GM13977 (cell line): ENCODE measurements around the gene MAPK9.

ENCODE experiments used
- DNase-seq: peaks from one replicate; pipeline ENCODE4 v3.0.0; 2012; ENCODE audit warnings: low spot score
- in situ Hi-C: fragments of 300-500 bp; cut with MboI; formaldehyde crosslinking; loops from one replicate; pipeline ENCODE4 v1.12.0; 2022; ENCODE audit warnings: low sequenced_read_pairs, low pct_unique_long_range_greater_than_20kb, mixed read lengths, inconsistent platforms; ENCODE audit not compliant: unreplicated experiment
- TF ChIP-seq, protein P1 (sequence below): IDR thresholded peaks from 2 replicates; pipeline ENCODE4 v1.5.1; 2012; ENCODE audit warnings: mild to moderate bottlenecking, control low read depth; ENCODE audit not compliant: insufficient read depth; ENCODE audit errors: extremely low read depth, missing control alignments

The MAPK9 gene

DNA sequence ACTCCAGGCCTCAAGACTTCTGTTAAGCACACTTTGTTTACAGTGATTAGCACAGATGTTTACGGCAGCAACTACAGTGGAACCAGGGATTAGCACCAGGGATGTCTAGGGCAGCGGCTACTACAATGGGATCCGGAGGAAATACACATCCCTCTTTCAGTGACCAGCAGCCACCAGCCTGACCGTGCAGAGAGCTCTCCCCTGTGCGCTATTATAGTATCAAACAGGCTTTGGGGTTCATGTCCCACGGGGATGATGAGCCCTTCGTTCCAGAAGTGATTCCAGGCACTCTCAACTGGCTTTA is 39.7 kb upstream of the MAPK9 start:
- DNase-seq, result no peak
- in situ Hi-C loops, result no loop called here
- TF ChIP-seq, protein P1, sequence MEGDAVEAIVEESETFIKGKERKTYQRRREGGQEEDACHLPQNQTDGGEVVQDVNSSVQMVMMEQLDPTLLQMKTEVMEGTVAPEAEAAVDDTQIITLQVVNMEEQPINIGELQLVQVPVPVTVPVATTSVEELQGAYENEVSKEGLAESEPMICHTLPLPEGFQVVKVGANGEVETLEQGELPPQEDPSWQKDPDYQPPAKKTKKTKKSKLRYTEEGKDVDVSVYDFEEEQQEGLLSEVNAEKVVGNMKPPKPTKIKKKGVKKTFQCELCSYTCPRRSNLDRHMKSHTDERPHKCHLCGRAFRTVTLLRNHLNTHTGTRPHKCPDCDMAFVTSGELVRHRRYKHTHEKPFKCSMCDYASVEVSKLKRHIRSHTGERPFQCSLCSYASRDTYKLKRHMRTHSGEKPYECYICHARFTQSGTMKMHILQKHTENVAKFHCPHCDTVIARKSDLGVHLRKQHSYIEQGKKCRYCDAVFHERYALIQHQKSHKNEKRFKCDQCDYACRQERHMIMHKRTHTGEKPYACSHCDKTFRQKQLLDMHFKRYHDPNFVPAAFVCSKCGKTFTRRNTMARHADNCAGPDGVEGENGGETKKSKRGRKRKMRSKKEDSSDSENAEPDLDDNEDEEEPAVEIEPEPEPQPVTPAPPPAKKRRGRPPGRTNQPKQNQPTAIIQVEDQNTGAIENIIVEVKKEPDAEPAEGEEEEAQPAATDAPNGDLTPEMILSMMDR, result no peak

DNA sequence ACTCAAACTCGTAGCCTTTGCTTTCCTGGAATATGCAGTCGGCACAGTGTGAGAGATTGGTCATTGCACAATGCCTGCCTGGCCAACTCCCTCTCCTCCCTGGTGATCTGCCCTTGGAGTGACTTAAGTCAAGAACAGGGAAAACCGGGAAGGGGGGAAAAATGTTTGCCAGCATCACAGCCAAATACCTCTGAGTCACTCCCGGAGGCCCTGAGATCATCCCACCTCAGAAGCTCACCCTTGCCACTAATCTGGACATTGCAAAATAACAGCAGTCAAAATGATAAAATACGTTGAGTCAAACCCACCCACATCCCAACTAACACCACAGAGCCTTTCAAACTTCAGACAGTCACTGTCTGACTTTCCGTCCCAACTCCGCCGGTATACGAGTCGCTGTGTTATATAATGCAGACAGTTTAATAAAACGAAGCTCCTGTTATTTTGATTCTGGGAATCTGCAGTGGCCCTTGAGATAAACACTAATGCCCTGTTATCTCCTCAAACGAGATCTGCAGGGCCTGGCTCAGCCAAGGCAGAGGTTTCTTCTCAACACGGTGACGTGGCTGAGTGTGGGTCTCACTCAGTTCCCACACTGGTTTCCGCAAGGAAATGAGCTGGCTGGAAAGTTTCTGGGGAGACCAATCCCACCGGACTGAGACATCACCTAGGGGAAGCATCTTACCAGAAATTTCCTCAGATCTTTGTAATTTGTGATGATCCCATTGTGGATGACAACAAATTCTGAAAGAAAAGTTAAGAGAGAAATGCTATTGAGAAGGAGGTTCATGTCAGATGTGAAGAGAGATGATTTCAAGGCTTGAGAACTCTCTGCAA is 39.1 kb upstream of the MAPK9 start:
- TF ChIP-seq, protein P1, result no peak
- no peak for DNase-seq
- in situ Hi-C loops, result no loop called here

DNA sequence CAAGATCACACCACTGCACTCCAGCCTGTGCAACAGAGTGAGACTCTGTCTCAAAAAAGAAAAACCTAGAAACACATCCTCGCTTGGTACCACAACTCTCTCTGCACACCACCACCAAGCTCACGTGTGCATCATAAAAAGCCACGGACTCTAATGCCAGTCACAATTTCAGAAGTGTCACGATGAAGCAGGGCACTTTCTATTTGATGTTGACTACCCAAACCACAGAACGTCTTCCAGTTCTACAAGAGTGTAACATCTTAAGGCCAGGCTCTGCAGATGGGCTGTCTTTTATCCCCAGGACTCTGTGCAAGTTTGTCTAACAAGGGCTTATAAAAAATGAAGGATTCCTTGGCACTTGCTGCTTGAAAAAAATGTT is 38.4 kb upstream of the MAPK9 start:
- TF ChIP-seq, protein P1, result no peak
- no peak for DNase-seq
- in situ Hi-C loops, result no loop called here

DNA sequence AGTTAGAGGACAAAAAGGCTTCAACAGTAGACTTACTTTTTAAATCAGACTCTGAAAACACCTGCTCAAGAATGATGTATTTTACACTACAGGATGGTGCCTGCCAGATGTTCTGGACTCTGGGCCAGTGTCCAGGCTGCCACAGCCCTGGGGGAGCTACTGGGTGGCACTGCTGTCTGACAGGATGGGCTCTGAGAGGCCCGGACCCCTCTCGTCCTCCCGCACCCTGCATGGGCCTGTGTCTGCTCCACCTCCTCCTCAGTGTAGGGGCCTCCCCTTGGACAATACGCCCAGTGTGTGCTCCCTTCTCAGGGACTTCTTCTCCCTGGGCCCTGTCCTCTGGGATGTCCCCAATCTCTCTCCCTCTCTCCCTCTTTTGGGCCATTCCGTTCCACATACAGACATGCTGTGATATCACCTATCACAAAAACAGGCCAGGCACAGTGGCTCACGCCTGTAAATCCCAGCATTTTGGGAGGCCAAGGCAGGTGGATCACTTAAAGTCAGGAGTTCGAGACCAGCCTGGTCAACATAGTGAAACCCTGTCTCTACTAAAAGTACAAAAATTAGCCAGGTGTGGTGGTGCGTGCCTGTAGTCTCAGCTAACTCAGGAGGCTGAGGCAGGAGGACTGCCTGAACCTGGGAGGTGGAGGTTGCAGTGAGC is 37.9 kb upstream of the MAPK9 start:
- TF ChIP-seq, protein P1, result no peak
- DNase-seq, result no peak
- in situ Hi-C loops, result no loop called here

DNA sequence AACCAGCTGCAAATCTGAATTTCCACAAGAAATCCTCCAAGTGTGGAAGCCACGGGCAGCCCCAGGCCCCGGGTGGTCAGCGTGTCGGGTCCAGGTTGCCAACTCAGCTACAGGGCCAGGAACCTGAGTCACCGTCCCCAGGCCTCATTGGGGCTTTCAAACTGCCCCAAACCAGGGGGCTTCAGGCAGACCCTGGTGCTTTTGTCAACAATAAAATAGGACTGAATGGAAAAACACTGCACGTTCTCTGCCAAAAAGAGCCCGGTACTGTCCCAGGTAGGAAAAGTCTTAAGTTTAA is 37.2 kb upstream of the MAPK9 start:
- no peak for DNase-seq
- in situ Hi-C loops, result no loop called here
- TF ChIP-seq, protein P1, result no peak

DNA sequence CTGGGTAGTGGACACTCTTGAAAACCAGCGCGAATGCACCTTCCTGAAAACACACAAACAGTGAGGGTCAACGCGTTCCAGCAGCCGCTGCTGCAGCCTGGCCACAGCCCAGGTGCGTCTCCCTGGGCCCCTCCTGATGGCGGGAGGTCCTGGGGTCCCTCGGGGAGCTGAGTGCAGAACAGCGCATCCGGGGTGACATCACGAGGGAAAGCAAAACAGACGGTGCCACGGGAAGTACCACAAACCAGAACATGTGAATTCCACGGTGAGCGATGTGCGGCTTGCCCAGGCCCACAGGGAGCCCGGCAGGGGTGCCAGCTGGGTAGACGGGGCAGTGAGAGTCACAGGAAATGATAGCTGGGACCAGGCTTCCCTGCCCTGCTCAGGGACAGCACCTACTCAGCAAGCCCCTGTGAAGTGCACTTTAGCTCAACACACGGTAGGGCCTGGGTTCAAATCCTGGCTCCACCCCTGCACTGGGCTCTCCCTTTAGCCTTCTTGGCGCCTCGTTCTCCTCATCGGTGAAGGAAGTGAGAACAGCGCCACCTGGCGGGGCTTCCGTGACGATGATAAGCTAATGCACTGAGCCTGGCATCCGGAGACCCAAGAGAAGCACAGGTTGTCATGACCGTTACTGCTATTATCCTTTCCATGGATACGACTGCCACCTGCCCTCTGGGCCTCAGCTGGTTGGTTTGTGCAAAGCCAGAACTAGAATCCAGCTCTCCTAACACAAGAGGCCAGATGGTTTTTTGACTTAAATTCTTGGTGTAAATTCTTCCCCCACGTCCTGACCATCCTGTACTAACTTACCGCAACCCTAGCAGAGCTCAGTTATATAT is 36.6 kb upstream of the MAPK9 start:
- peak; percentile 88 for DNase-seq
- TF ChIP-seq, protein P1, result peak; percentile 87
- in situ Hi-C loops, result no loop called here
